Raji (cell line): ENCODE measurements around the gene IQCN.
A peak's percentile ranks its signal among the peaks of the same experiment; 100 is the strongest.

Experiments used
- POLR2A ChIP-seq: IDR thresholded peaks from 2 replicates; pipeline ENCODE4 v1.6.1; 2011; ENCODE audit warnings: low read depth, low read length, control low read depth; ENCODE audit not compliant: insufficient read depth

IQCN gene

DNA sequence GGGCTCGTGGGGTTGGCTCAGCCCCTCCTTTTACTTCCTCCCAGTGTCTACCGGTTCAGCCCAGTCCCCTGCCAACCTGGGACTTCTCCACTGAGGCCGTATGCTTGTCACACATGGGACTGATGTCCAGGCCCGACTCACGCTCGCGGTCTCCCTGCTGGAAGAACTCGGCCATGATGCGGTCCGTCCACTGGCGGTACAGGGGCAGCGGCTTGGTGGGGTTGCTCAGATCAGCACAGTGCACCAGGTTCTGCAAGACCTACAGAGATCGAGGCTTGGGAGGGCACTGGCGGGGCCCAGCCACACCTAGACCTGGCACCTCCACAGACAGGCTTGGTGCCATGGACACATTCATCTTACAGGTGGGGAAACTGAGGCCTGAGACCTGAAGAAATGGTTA lies 62.6 kb downstream of the IQCN start:
- no peak for TF ChIP-seq POLR2A

DNA sequence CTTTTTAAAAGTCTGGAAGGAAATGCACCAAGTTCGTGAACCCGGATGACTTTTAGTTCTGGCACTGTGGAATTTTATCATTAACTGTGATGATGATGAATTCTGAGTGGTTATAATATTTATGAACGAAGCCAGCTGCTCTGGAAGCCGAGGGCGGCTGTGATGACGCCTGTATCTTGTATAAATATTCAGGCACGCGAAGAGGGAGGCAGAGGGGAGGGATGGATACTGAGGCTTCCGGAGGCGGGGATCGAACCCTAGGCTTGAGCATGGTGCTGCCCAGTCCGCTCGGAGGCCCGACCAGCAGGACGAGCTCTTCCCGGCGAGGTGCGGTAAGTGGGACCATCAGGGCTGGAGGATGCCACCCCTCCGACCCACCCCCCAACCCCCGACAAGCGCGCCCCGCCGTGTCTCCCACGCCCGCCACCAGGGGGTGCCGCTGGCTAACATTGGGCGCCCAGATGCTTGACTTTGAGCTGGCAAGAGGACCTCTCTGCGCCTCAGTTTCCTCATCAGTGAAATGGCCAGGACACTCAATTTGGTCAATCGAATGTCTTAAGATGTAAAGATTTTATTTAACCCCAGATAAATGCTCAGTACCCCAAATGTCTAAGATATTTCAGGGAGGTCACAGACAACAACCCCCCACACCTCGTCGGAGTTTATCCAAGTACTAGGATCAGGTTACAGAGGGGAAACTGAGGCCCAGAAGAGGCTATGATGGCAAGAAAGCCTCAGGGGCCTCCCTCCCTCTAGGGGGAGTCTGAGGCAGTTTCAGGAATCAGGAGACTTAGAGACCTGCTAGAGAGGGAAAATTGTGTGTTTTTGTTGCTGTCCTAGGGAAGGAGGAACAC lies 65.9 kb downstream of the IQCN start:
- TF ChIP-seq POLR2A = 0 out of 2 replicates have a peak, but pooled peaks have one; percentile 10
